ENCODE measurements around the gene CASP9. TPM values are rescaled to one million over a fixed set of nuclear protein-coding genes. Genes with fewer than 3 reads are reported as not detected.
"Not testable (repeated sequence)": the region's sequence is repeated elsewhere in the genome, so short reads cannot be mapped to it uniquely, and the experiment has no call there.

CASP9 gene
- total RNA-seq, 1 experiment from 2014 or later: 13.5 TPM

DNA sequence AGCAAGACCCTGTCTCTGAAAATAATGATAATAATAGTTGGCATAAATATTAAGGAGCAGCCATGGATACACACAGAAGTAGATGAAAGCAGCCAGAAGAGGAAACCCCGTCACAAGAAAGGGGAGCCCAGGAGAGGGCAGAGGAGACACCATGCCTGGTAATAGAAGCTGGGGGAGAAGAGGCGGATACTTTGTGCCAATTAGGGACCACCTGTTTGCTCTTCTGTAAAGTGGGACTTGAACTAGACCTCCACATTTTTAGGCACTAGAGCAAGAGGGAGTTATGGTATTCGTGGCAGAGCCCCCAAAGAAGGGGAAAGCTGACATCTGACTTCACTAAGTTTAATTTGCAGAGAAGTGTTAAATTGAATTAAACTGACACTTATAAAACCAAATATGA, 35.6 kb downstream of the CASP9 start:
- peaks cover 12% of the 10 kb centered on the region for H3K36me3 Mint-ChIP-seq
- H3K27ac Mint-ChIP-seq: no peak overlapping the region
- peaks cover 3% of the 10 kb centered on the region; the same call in 1 of the 2 replicates for H3K9me3 Mint-ChIP-seq
- H3K27me3 Mint-ChIP-seq (ENCODE audit: low read depth): no peaks in the 10 kb centered on the region
- no peak for DNase-seq (ENCODE audit: low spot score)
- H3K4me3 Mint-ChIP-seq: no peak overlapping the region
- no peaks in the 10 kb centered on the region for H3K4me1 Mint-ChIP-seq
- ChIA-PET CTCF (no interaction called here), POLR2A (no interaction called here)
- no peak for ATAC-seq
- no peak for TF ChIP-seq ATF1 (CRISPR knock-in tag; IDR thresholded peaks at IDR 0.05)
- TF ChIP-seq, protein P1, sequence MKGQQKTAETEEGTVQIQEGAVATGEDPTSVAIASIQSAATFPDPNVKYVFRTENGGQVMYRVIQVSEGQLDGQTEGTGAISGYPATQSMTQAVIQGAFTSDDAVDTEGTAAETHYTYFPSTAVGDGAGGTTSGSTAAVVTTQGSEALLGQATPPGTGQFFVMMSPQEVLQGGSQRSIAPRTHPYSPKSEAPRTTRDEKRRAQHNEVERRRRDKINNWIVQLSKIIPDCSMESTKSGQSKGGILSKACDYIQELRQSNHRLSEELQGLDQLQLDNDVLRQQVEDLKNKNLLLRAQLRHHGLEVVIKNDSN (CRISPR knock-in tag; IDR thresholded peaks at IDR 0.05): no peak
- TF ChIP-seq ETV6 (CRISPR knock-in tag; IDR thresholded peaks at IDR 0.05): no peak
- TF ChIP-seq ZNF263 (CRISPR knock-in tag; IDR thresholded peaks at IDR 0.05; ENCODE audit: low read depth): no peak
- TF ChIP-seq, protein P2, sequence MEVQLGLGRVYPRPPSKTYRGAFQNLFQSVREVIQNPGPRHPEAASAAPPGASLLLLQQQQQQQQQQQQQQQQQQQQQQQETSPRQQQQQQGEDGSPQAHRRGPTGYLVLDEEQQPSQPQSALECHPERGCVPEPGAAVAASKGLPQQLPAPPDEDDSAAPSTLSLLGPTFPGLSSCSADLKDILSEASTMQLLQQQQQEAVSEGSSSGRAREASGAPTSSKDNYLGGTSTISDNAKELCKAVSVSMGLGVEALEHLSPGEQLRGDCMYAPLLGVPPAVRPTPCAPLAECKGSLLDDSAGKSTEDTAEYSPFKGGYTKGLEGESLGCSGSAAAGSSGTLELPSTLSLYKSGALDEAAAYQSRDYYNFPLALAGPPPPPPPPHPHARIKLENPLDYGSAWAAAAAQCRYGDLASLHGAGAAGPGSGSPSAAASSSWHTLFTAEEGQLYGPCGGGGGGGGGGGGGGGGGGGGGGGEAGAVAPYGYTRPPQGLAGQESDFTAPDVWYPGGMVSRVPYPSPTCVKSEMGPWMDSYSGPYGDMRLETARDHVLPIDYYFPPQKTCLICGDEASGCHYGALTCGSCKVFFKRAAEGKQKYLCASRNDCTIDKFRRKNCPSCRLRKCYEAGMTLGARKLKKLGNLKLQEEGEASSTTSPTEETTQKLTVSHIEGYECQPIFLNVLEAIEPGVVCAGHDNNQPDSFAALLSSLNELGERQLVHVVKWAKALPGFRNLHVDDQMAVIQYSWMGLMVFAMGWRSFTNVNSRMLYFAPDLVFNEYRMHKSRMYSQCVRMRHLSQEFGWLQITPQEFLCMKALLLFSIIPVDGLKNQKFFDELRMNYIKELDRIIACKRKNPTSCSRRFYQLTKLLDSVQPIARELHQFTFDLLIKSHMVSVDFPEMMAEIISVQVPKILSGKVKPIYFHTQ (CRISPR knock-in tag; IDR thresholded peaks at IDR 0.05): no peak
- TF ChIP-seq NFE2L1 (CRISPR knock-in tag; IDR thresholded peaks at IDR 0.05): no peak
- TF ChIP-seq, protein P3, sequence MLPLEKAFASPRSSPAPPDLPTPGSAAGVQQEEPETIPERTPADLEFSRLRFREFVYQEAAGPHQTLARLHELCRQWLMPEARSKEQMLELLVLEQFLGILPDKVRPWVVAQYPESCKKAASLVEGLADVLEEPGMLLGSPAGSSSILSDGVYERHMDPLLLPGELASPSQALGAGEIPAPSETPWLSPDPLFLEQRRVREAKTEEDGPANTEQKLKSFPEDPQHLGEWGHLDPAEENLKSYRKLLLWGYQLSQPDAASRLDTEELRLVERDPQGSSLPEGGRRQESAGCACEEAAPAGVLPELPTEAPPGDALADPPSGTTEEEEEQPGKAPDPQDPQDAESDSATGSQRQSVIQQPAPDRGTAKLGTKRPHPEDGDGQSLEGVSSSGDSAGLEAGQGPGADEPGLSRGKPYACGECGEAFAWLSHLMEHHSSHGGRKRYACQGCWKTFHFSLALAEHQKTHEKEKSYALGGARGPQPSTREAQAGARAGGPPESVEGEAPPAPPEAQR (CRISPR knock-in tag; IDR thresholded peaks at IDR 0.05): no peak
- no peak for TF ChIP-seq ZNF671 (CRISPR knock-in tag; IDR thresholded peaks at IDR 0.05)
- TF ChIP-seq, protein P4, sequence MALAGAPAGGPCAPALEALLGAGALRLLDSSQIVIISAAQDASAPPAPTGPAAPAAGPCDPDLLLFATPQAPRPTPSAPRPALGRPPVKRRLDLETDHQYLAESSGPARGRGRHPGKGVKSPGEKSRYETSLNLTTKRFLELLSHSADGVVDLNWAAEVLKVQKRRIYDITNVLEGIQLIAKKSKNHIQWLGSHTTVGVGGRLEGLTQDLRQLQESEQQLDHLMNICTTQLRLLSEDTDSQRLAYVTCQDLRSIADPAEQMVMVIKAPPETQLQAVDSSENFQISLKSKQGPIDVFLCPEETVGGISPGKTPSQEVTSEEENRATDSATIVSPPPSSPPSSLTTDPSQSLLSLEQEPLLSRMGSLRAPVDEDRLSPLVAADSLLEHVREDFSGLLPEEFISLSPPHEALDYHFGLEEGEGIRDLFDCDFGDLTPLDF (CRISPR knock-in tag; IDR thresholded peaks at IDR 0.05): no peak
- no peak for TF ChIP-seq GTF2I (CRISPR knock-in tag; conservative IDR thresholded peaks at IDR 0.05)
- no peak for TF ChIP-seq ZBTB21 (CRISPR knock-in tag; IDR thresholded peaks at IDR 0.05; ENCODE audit: borderline replicate concordance)
- no peak for TF ChIP-seq KAT7 (CRISPR knock-in tag; IDR thresholded peaks at IDR 0.05; ENCODE audit: borderline replicate concordance)
- TF ChIP-seq TCF7 (CRISPR knock-in tag; IDR thresholded peaks at IDR 0.05; ENCODE audit: low read depth): no peak
- no peak for TF ChIP-seq NR1H2 (CRISPR knock-in tag; IDR thresholded peaks at IDR 0.05)
- TF ChIP-seq NFATC4 (CRISPR knock-in tag; IDR thresholded peaks at IDR 0.05): no peak
- TF ChIP-seq, protein P5, sequence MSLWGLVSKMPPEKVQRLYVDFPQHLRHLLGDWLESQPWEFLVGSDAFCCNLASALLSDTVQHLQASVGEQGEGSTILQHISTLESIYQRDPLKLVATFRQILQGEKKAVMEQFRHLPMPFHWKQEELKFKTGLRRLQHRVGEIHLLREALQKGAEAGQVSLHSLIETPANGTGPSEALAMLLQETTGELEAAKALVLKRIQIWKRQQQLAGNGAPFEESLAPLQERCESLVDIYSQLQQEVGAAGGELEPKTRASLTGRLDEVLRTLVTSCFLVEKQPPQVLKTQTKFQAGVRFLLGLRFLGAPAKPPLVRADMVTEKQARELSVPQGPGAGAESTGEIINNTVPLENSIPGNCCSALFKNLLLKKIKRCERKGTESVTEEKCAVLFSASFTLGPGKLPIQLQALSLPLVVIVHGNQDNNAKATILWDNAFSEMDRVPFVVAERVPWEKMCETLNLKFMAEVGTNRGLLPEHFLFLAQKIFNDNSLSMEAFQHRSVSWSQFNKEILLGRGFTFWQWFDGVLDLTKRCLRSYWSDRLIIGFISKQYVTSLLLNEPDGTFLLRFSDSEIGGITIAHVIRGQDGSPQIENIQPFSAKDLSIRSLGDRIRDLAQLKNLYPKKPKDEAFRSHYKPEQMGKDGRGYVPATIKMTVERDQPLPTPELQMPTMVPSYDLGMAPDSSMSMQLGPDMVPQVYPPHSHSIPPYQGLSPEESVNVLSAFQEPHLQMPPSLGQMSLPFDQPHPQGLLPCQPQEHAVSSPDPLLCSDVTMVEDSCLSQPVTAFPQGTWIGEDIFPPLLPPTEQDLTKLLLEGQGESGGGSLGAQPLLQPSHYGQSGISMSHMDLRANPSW (CRISPR knock-in tag; conservative IDR thresholded peaks at IDR 0.05; ENCODE audit: low read depth): no peak
- TF ChIP-seq ZNF219 (CRISPR knock-in tag; IDR thresholded peaks at IDR 0.05; ENCODE audit: borderline replicate concordance): no peak
- TF ChIP-seq, protein P6, sequence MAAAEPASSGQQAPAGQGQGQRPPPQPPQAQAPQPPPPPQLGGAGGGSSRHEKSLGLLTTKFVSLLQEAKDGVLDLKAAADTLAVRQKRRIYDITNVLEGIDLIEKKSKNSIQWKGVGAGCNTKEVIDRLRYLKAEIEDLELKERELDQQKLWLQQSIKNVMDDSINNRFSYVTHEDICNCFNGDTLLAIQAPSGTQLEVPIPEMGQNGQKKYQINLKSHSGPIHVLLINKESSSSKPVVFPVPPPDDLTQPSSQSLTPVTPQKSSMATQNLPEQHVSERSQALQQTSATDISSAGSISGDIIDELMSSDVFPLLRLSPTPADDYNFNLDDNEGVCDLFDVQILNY (CRISPR knock-in tag; IDR thresholded peaks at IDR 0.05): no peak

DNA sequence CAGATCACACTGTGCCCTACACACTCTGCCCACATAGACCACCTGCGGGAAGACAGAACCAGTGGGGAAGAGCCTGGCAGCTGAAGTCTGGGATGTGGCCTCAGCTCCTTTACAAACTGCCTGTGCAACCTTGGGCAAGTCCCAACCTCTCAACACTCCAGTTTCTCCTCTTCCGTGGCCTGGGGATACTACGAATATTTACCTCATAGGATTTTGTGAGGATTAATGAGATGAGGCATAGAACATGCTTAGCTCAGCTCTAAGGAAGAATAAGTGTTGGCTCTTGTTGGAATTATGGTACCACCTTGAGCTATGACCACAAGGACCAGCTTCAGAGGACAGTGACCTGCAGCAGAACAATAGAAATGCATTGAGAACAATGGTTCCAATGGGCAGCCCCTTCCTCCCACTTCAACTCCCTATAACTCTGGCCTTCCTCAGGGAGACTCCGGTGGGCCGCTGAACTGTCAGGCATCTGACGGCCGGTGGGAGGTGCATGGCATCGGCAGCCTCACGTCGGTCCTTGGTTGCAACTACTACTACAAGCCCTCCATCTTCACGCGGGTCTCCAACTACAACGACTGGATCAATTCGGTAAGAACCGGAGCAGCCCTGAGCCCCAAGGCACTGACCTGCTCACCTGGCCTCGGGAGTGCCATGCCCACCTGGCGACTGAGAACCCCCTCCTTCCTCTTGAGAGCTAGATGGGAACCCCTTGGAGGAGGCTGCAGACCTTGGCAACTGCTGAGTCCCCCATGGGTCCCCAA, 37.0 kb downstream of the CASP9 start:
- H3K27me3 Mint-ChIP-seq (ENCODE audit: low read depth); H3K9me3 Mint-ChIP-seq; H3K27ac Mint-ChIP-seq; H3K4me3 Mint-ChIP-seq; POLR2A ChIA-PET; ATAC-seq; DNase-seq (ENCODE audit: low spot score); H3K4me1 Mint-ChIP-seq; CTCF ChIA-PET: not testable (repeated sequence)
- peaks cover 12% of the 10 kb centered on the region for H3K36me3 Mint-ChIP-seq
